Adrenal gland (tissue), 5 donors: ENCODE measurements around the gene DOK3.

Experiments
- POLR2A ChIP-seq, 2 donors: fragments of 450-650 bp; IDR thresholded peaks; one replicate each; pipeline ENCODE4 v1.6.1; 2017; ENCODE audit warnings: antibody characterized with exemption in 2 of 2, mild to moderate bottlenecking in 2 of 2, moderate library complexity in 1 of 2
- TF ChIP-seq, protein P1 (sequence below), 6 experiments: fragments of 450-650 bp in 4 of 6; fragments of 200-600 bp in 2 of 6; sonication (generic) in 1 of 6; IDR thresholded peaks; 1 replicate in 5 of 6; 2 replicates in 1 of 6; pipeline versions ENCODE4 v1.5.1 to v1.8.0; 2016 to 2021; ENCODE audit warnings: antibody characterized with exemption in 6 of 6, mild to moderate bottlenecking in 2 of 6, moderate library complexity in 1 of 6
- donor health status: DM: no; HTN: no; CAD: no.

DNA sequence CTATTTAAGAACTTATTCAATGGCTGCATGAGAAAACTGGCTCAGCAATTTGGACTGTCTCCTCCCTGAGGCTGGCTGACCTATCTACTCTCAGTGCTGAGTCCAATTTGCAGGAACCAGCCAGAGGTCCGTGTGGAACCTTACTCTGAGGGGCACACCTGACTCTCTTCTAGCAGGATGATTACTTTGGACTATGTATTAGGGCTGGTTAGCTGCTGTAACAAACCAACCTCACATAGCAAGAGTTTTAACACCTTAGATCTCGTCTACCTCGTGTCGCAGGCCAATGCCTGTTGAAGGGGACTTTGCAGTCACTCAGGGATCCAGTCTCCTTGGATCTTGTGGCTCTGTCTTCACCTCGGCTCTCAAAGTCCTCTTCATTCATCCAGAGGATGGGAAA lies 48.2 kb upstream of the DOK3 start:
- TF ChIP-seq, protein P1, sequence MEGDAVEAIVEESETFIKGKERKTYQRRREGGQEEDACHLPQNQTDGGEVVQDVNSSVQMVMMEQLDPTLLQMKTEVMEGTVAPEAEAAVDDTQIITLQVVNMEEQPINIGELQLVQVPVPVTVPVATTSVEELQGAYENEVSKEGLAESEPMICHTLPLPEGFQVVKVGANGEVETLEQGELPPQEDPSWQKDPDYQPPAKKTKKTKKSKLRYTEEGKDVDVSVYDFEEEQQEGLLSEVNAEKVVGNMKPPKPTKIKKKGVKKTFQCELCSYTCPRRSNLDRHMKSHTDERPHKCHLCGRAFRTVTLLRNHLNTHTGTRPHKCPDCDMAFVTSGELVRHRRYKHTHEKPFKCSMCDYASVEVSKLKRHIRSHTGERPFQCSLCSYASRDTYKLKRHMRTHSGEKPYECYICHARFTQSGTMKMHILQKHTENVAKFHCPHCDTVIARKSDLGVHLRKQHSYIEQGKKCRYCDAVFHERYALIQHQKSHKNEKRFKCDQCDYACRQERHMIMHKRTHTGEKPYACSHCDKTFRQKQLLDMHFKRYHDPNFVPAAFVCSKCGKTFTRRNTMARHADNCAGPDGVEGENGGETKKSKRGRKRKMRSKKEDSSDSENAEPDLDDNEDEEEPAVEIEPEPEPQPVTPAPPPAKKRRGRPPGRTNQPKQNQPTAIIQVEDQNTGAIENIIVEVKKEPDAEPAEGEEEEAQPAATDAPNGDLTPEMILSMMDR (IDR thresholded peaks at IDR 0.05): no peak
- TF ChIP-seq POLR2A (IDR thresholded peaks at IDR 0.05): no peak
